Suprapubic skin (tissue), 4 donors: ENCODE data around the gene C1orf74. TPM values are rescaled to one million over a fixed set of nuclear protein-coding genes. Genes with fewer than 3 reads are reported as not detected.
A peak's percentile ranks its signal among the peaks of the same experiment; 100 is the strongest.

Experiments
- DNase-seq, 2 donors: peaks; one replicate each; pipeline ENCODE4 v3.0.0-alpha.2; 2019; ENCODE audit warnings: low spot score in 2 of 2
- H3K27ac ChIP-seq: fragments of 200-600 bp; sonication (generic); one replicate; pipeline ENCODE4 v1.5.1; 2019
- H3K27me3 ChIP-seq: fragments of 200-600 bp; sonication (generic); one replicate; pipeline ENCODE4 v1.5.1; 2019
- H3K36me3 ChIP-seq: fragments of 200-600 bp; sonication (generic); one replicate; pipeline ENCODE4 v1.5.1; 2019
- H3K4me1 ChIP-seq: fragments of 200-600 bp; sonication (generic); one replicate; pipeline ENCODE4 v1.5.1; 2019
- H3K4me3 ChIP-seq: fragments of 200-600 bp; sonication (generic); one replicate; pipeline ENCODE4 v1.5.1; 2019; ENCODE audit warnings: mild to moderate bottlenecking
- H3K9me3 ChIP-seq: fragments of 200-600 bp; sonication (generic); one replicate; pipeline ENCODE4 v1.5.1; 2019
- CTCF ChIP-seq, 2 donors: fragments of 200-600 bp in 1 of 2; fragments of 450-650 bp in 1 of 2; sonication (generic) in 1 of 2; IDR thresholded peaks; one replicate each; pipeline ENCODE4 v1.5.1; 2016 to 2019; ENCODE audit warnings: antibody characterized with exemption in 2 of 2, mild to moderate bottlenecking in 1 of 2, moderate library complexity in 1 of 2
- EP300 ChIP-seq: sonication (generic); formaldehyde crosslinking; IDR thresholded peaks from one replicate; pipeline ENCODE4 v1.6.1; 2017; ENCODE audit warnings: antibody characterized with exemption
- POLR2A ChIP-seq, 2 donors: fragments of 450-650 bp; IDR thresholded peaks; one replicate each; pipeline ENCODE4 v1.6.1; 2017; ENCODE audit warnings: antibody characterized with exemption in 2 of 2, mild to moderate bottlenecking in 2 of 2, moderate library complexity in 2 of 2
- POLR2AphosphoS5 ChIP-seq, 3 donors: sonication (generic); formaldehyde crosslinking; IDR thresholded peaks; one replicate each; pipeline ENCODE4 v1.6.1; 2017; ENCODE audit warnings: antibody characterized with exemption in 3 of 3
- WGBS: methylation state at CpG from one replicate; pipeline ENCODE4 v1.1.5; 2018; 5-methylcytosine and 5-hydroxymethylcytosine counted together
- total RNA-seq, 4 donors: library from RNA; depleted of rRNA; stranded (reverse); fragments of >200 nt; gene quantifications; one replicate each; pipeline ENCODE4 v1.1.0, GENCODE V29; 2016

The C1orf74 gene
- total RNA-seq, 4 donors from 2014 or later: 10.1 to 18.1 (median 15.1) TPM

- WGBS: 73% methylated on average over 3 of the region's 3 CpGs
- TF ChIP-seq POLR2A (IDR thresholded peaks at IDR 0.05): no peak
- no peak for TF ChIP-seq EP300
- TF ChIP-seq POLR2AphosphoS5 (IDR thresholded peaks at IDR 0.05): no peak
- TF ChIP-seq CTCF (IDR thresholded peaks at IDR 0.05): no peak
- Histone ChIP-seq H3K9me3 (no peaks in the 10 kb centered on the region), H3K27me3 (no peaks in the 10 kb centered on the region), H3K4me1 (peaks cover 9% of the 10 kb centered on the region), H3K27ac (no peak overlapping the region), H3K36me3 (no peaks in the 10 kb centered on the region), H3K4me3 (no peak overlapping the region)
- no peak for DNase-seq
Measured at GRCh38 chr1:209736490-209737117, 47.8 kb downstream of the C1orf74 start.

DNA sequence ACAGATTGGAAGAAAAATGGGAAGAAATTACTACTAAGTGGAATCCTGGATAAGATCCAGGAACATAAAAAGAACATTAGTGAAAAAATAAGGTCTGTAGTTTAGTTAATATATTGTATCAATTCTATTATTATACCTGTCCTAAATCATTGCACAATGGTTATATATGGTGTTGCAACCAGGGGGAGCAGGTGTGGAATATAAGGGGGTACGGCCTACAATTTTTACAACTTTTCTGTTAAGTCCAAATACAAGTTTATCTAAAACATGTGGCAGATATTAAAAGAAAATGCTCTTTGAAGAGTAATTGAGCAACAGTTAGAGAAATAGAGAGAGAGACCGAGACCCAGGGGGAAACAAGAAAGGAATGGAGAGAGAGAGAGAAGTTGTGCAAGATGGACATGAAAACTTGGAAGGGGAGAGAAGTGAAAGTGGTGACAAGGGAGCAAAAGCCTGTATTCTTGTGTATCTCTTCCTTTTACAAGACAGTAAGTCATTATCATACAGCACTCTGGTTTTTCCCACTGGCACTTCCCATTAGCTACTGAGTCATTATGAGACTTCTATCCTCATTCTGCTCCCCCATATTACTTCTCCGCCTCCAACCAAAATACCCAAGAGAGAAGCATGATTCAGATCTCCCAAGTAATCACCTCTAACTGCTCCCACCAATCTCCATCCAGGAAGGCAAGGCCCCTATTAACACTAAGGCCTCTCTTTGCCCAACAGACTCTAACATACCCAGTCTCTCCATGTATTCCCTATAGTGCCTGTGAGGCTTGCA is 50.8 kb downstream of the C1orf74 start:
- H3K4me1 ChIP-seq: peaks cover 9% of the 10 kb centered on the region
- TF ChIP-seq EP300: no peak
- no peak for TF ChIP-seq CTCF (IDR thresholded peaks at IDR 0.05)
- TF ChIP-seq POLR2AphosphoS5 (IDR thresholded peaks at IDR 0.05): peak in 2 of 3 donors; percentile 34 to 53
- TF ChIP-seq POLR2A (IDR thresholded peaks at IDR 0.05): no peak
- no peaks in the 10 kb centered on the region for H3K27me3 ChIP-seq
- no peak for DNase-seq
- H3K27ac ChIP-seq: peak overlapping the region; percentile 56
- 61% methylated on average over 3 of the region's 3 CpGs for WGBS
- H3K9me3 ChIP-seq: no peaks in the 10 kb centered on the region
- no peaks in the 10 kb centered on the region for H3K36me3 ChIP-seq
- H3K4me3 ChIP-seq: no peak overlapping the region

- no peaks in the 10 kb centered on the region for H3K36me3 ChIP-seq
- TF ChIP-seq CTCF (IDR thresholded peaks at IDR 0.05) (no peak), EP300 (no peak), POLR2A (IDR thresholded peaks at IDR 0.05) (no peak), POLR2AphosphoS5 (IDR thresholded peaks at IDR 0.05) (no peak)
- H3K27ac ChIP-seq: no peak overlapping the region
- DNase-seq: no peak
- no peaks in the 10 kb centered on the region for H3K27me3 ChIP-seq
- 94% methylated on average over 1 of the region's 1 CpG for WGBS
- H3K9me3 ChIP-seq: no peaks in the 10 kb centered on the region
- peaks cover 9% of the 10 kb centered on the region for H3K4me1 ChIP-seq
- H3K4me3 ChIP-seq: no peak overlapping the region
Measured at GRCh38 chr1:209732725-209733124, 51.6 kb downstream of the C1orf74 start.

GRCh38 chr1:209729436-209729835 is 54.9 kb downstream of the C1orf74 start:
- Histone ChIP-seq H3K4me1 (peaks cover 9% of the 10 kb centered on the region), H3K9me3 (no peaks in the 10 kb centered on the region), H3K36me3 (no peaks in the 10 kb centered on the region), H3K27ac (no peak overlapping the region), H3K27me3 (no peaks in the 10 kb centered on the region), H3K4me3 (no peak overlapping the region)
- DNase-seq: no peak
- WGBS: 69% methylated on average over 1 of the region's 1 CpG
- TF ChIP-seq EP300 (no peak), POLR2AphosphoS5 (IDR thresholded peaks at IDR 0.05) (no peak), POLR2A (IDR thresholded peaks at IDR 0.05) (no peak), CTCF (IDR thresholded peaks at IDR 0.05) (no peak)

Other genes with a start within 250 kb of the C1orf74 start
- under 1 TPM in 2 of 4 donors, not detected in 2; 0.23 to 0.34 TPM for gene CAMK1G, start 200.8 kb downstream of the C1orf74 start, total RNA-seq
- 100 to 1,000 TPM in 2 of 4 donors, 10 to 100 TPM in 2; 74.2 to 165 (median 127) TPM for gene LAMB3, start 132.1 kb downstream of the C1orf74 start, total RNA-seq
- 10 to 100 TPM; 15.9 to 51.8 (median 31.8) TPM for gene G0S2, start 109.1 kb downstream of the C1orf74 start, total RNA-seq
- 10 to 100 TPM; 26.2 to 88.5 (median 52.0) TPM for gene HSD11B1, start 79.7 kb downstream of the C1orf74 start, total RNA-seq
- gene TRAF3IP3, start 28.5 kb downstream of the C1orf74 start, total RNA-seq: 1 to 10 TPM in 3 of 4 donors, not detected in 1; 1.6 to 3.1 (median 2.0) TPM
- gene IRF6, start 21.6 kb upstream of the C1orf74 start, total RNA-seq: 100 to 1,000 TPM; 195 to 235 (median 227) TPM
- 10 to 100 TPM in 3 of 4 donors, 1 to 10 TPM in 1; 9.6 to 17.9 (median 11.6) TPM for gene UTP25, start 43.4 kb upstream of the C1orf74 start, total RNA-seq
- gene SYT14, start 153.7 kb upstream of the C1orf74 start, total RNA-seq: under 1 TPM in 1 of 4 donors, not detected in 3; 0.26 TPM